Trophoblast cell (in vitro differentiated cells and primary cell): Measurements from ENCODE around the gene TMA7B.

Experiments used
- DNase-seq, 2 donors: peaks; one replicate each; pipeline ENCODE4 v3.0.0-alpha.2; 2016
- H2AFZ ChIP-seq: 2 replicates; pipeline ENCODE4 v1.6.1; 2013; ENCODE audit warnings: low read length, moderate library complexity, mild to moderate bottlenecking; ENCODE audit not compliant: insufficient read depth, poor library complexity
- H2AK5ac ChIP-seq: 2 replicates; pipeline ENCODE4 v1.6.1; 2013; ENCODE audit warnings: mild to moderate bottlenecking, low read length
- H2BK120ac ChIP-seq: 2 replicates; pipeline ENCODE4 v1.6.1; 2013; ENCODE audit warnings: low read length, mild to moderate bottlenecking, moderate library complexity; ENCODE audit not compliant: insufficient read depth, poor library complexity
- H2BK12ac ChIP-seq: 2 replicates; pipeline ENCODE4 v1.6.1; 2013; ENCODE audit warnings: mild to moderate bottlenecking, low read length, moderate library complexity
- H2BK5ac ChIP-seq: 2 replicates; pipeline ENCODE4 v1.6.1; 2013; ENCODE audit warnings: low read length, low read depth, moderate library complexity, mild to moderate bottlenecking; ENCODE audit not compliant: poor library complexity
- H3K14ac ChIP-seq: 2 replicates; pipeline ENCODE4 v1.6.1; 2013; ENCODE audit warnings: mild to moderate bottlenecking, low read length
- H3K18ac ChIP-seq: 2 replicates; pipeline ENCODE4 v1.6.1; 2013; ENCODE audit warnings: mild to moderate bottlenecking, low read length
- H3K23ac ChIP-seq: 2 replicates; pipeline ENCODE4 v1.6.1; 2013; ENCODE audit warnings: low read length
- H3K27ac ChIP-seq: 2 replicates; pipeline ENCODE4 v1.5.1; 2013; ENCODE audit warnings: low read depth, mild to moderate bottlenecking, inconsistent platforms, low read length, moderate library complexity
- H3K27me3 ChIP-seq: 2 replicates; pipeline ENCODE4 v1.6.1; 2013; ENCODE audit warnings: inconsistent platforms, mild to moderate bottlenecking, low read length, moderate library complexity; ENCODE audit not compliant: insufficient read depth
- H3K36me3 ChIP-seq, 2 experiments: 1 replicate in 1 of 2; 2 replicates in 1 of 2; pipeline ENCODE4 v1.6.1; 2013; ENCODE audit warnings: low read length in 2 of 2, mild to moderate bottlenecking in 2 of 2, moderate library complexity in 1 of 2; ENCODE audit not compliant: insufficient read depth in 2 of 2, control insufficient read depth in 1 of 2
- H3K4ac ChIP-seq: 2 replicates; pipeline ENCODE4 v1.6.1; 2013; ENCODE audit warnings: low read depth, mild to moderate bottlenecking, low read length, moderate library complexity
- H3K4me1 ChIP-seq, 2 experiments: 1 replicate in 1 of 2; 2 replicates in 1 of 2; pipeline ENCODE4 v1.6.1; 2013; ENCODE audit warnings: low read length in 2 of 2, mild to moderate bottlenecking in 2 of 2, moderate library complexity in 1 of 2; ENCODE audit not compliant: insufficient read depth in 2 of 2, control insufficient read depth in 1 of 2
- H3K4me2 ChIP-seq: 2 replicates; pipeline ENCODE4 v1.6.1; 2013; ENCODE audit warnings: inconsistent platforms, mild to moderate bottlenecking, low read length, moderate library complexity
- H3K4me3 ChIP-seq: 2 replicates; pipeline ENCODE4 v1.5.1; 2013; ENCODE audit warnings: mild to moderate bottlenecking, low read depth, low read length, inconsistent platforms
- H3K79me1 ChIP-seq: one replicate; pipeline ENCODE4 v1.6.1; 2013; ENCODE audit warnings: low read length
- H3K79me2 ChIP-seq: 2 replicates; pipeline ENCODE4 v1.6.1; 2013; ENCODE audit warnings: low read length, mild to moderate bottlenecking; ENCODE audit not compliant: control insufficient read depth, insufficient read depth, poor library complexity
- H3K9ac ChIP-seq: 2 replicates; pipeline ENCODE4 v1.6.1; 2013; ENCODE audit warnings: mild to moderate bottlenecking, low read length
- H3K9me3 ChIP-seq: 2 replicates; pipeline ENCODE4 v1.6.1; 2013; ENCODE audit warnings: low read depth, mild to moderate bottlenecking, control low read depth, inconsistent platforms, low read length; ENCODE audit not compliant: insufficient read depth
- H4K12ac ChIP-seq: 2 replicates; pipeline ENCODE4 v1.6.1; 2013; ENCODE audit warnings: low read depth, mild to moderate bottlenecking, low read length, moderate library complexity
- H4K8ac ChIP-seq: 2 replicates; pipeline ENCODE4 v1.6.1; 2013; ENCODE audit warnings: low read depth, mild to moderate bottlenecking, low read length, moderate library complexity
- H4K91ac ChIP-seq: one replicate; pipeline ENCODE4 v1.6.1; 2013; ENCODE audit warnings: low read depth, mild to moderate bottlenecking, low read length, moderate library complexity
- WGBS: extraction: QIAGEN DNeasy Blood & Tissue Kit; methylation state at CpG from one replicate; pipeline ENCODE4 v1.1.7; 2013; ENCODE audit warnings: missing lambda C conversion rate; ENCODE audit not compliant: insufficient read length, insufficient coverage; ENCODE audit errors: extremely low coverage; 5-methylcytosine and 5-hydroxymethylcytosine counted together

The TMA7B gene

GRCh38 chr22:39985383-39986035 is 25.3 kb downstream of the TMA7B start:
- no peak overlapping the region for H4K8ac ChIP-seq
- H3K4me2 ChIP-seq: no peak overlapping the region
- no peak overlapping the region for H3K18ac ChIP-seq
- H3K9ac ChIP-seq: no peak overlapping the region
- no peak overlapping the region for H3K23ac ChIP-seq
- no peak overlapping the region for H4K91ac ChIP-seq
- no peaks in the 10 kb centered on the region for H3K27me3 ChIP-seq
- no peaks in the 10 kb centered on the region for H3K79me2 ChIP-seq
- H3K14ac ChIP-seq: no peak overlapping the region
- no peak overlapping the region for H2BK12ac ChIP-seq
- no CpG with 5 or more reads among the region's 7 CpGs for WGBS
- H2AFZ ChIP-seq: no peak overlapping the region
- H3K4ac ChIP-seq: no peak overlapping the region
- H3K36me3 ChIP-seq: no peaks in the 10 kb centered on the region
- H4K12ac ChIP-seq: no peak overlapping the region
- no peak overlapping the region for H3K4me3 ChIP-seq
- H3K9me3 ChIP-seq: no peaks in the 10 kb centered on the region
- no peaks in the 10 kb centered on the region for H3K4me1 ChIP-seq
- H2BK5ac ChIP-seq: no peak overlapping the region
- no peak overlapping the region for H2BK120ac ChIP-seq
- no peaks in the 10 kb centered on the region for H3K79me1 ChIP-seq
- no peak for DNase-seq
- no peak overlapping the region for H3K27ac ChIP-seq
- H2AK5ac ChIP-seq: no peak overlapping the region

- no peaks in the 10 kb centered on the region for H3K27me3 ChIP-seq
- no peaks in the 10 kb centered on the region for H3K4me1 ChIP-seq
- no peaks in the 10 kb centered on the region for H3K79me1 ChIP-seq
- no peak overlapping the region for H3K27ac ChIP-seq
- no peak overlapping the region for H3K23ac ChIP-seq
- no peak for DNase-seq
- H2BK120ac ChIP-seq: no peak overlapping the region
- H3K18ac ChIP-seq: no peak overlapping the region
- H3K4ac ChIP-seq: no peak overlapping the region
- no peak overlapping the region for H3K14ac ChIP-seq
- no peaks in the 10 kb centered on the region for H3K36me3 ChIP-seq
- no peak overlapping the region for H3K4me3 ChIP-seq
- no peak overlapping the region for H4K91ac ChIP-seq
- H3K9me3 ChIP-seq: no peaks in the 10 kb centered on the region
- no peak overlapping the region for H3K9ac ChIP-seq
- H2BK12ac ChIP-seq: no peak overlapping the region
- H4K8ac ChIP-seq: no peak overlapping the region
- H2AFZ ChIP-seq: no peak overlapping the region
- H3K79me2 ChIP-seq: no peaks in the 10 kb centered on the region
- no CpG with 5 or more reads among the region's 10 CpGs for WGBS
- H3K4me2 ChIP-seq: no peak overlapping the region
- no peak overlapping the region for H4K12ac ChIP-seq
- H2BK5ac ChIP-seq: no peak overlapping the region
- no peak overlapping the region for H2AK5ac ChIP-seq
Observed at GRCh38 chr22:39988386-39989114, 28.4 kb downstream of the TMA7B start.

- Histone ChIP-seq H4K91ac (no peak overlapping the region), H4K12ac (no peak overlapping the region), H3K14ac (no peak overlapping the region), H3K4me3 (no peak overlapping the region), H3K4me1 (peaks cover 4% of the 10 kb centered on the region in 2 experiments), H3K27ac (no peak overlapping the region), H3K36me3 (no peaks in the 10 kb centered on the region), H3K4me2 (no peak overlapping the region), H3K4ac (no peak overlapping the region), H3K9ac (no peak overlapping the region), H4K8ac (no peak overlapping the region), H2AK5ac (no peak overlapping the region), H3K9me3 (peaks cover 3% of the 10 kb centered on the region), H2AFZ (no peak overlapping the region), H3K27me3 (peaks cover 7% of the 10 kb centered on the region), H2BK12ac (no peak overlapping the region), H2BK120ac (no peak overlapping the region), H3K79me2 (no peaks in the 10 kb centered on the region), H3K18ac (no peak overlapping the region), H3K23ac (no peak overlapping the region), H3K79me1 (no peaks in the 10 kb centered on the region), H2BK5ac (no peak overlapping the region)
- WGBS: no CpG with 5 or more reads among the region's 7 CpGs
- no peak for DNase-seq
Observed at GRCh38 chr22:39989633-39990032, 29.4 kb downstream of the TMA7B start.

GRCh38 chr22:39990686-39991085 is 30.5 kb downstream of the TMA7B start:
- Histone ChIP-seq H3K4me2 (no peak overlapping the region), H3K4me3 (no peak overlapping the region), H3K36me3 (no peaks in the 10 kb centered on the region)

More at GRCh38 chr22:39990686-39991085, 30.5 kb downstream of the TMA7B start:
- H3K4me1 ChIP-seq: peaks cover 9 to 10% of the 10 kb centered on the region in 2 experiments
- H4K12ac ChIP-seq: no peak overlapping the region
- H4K91ac ChIP-seq: no peak overlapping the region
- H2BK12ac ChIP-seq: no peak overlapping the region
- no peak overlapping the region for H3K4ac ChIP-seq
- H3K14ac ChIP-seq: no peak overlapping the region
- no peak overlapping the region for H2AFZ ChIP-seq
- H3K23ac ChIP-seq: no peak overlapping the region
- no peak for DNase-seq
- H4K8ac ChIP-seq: no peak overlapping the region
- H3K79me1 ChIP-seq: peaks cover 5% of the 10 kb centered on the region
- no peak overlapping the region for H2BK120ac ChIP-seq
- H3K9ac ChIP-seq: no peak overlapping the region
- no peaks in the 10 kb centered on the region for H3K79me2 ChIP-seq
- peaks cover 3% of the 10 kb centered on the region for H3K9me3 ChIP-seq
- peaks cover 7% of the 10 kb centered on the region for H3K27me3 ChIP-seq
- no peak overlapping the region for H3K27ac ChIP-seq
- no CpG with 5 or more reads among the region's 3 CpGs for WGBS
- H3K18ac ChIP-seq: no peak overlapping the region
- no peak overlapping the region for H2AK5ac ChIP-seq
- H2BK5ac ChIP-seq: no peak overlapping the region
